KMS-11 (cell line): ENCODE measurements around the gene ILF3.
"Not testable (repeated sequence)": the region's sequence is repeated elsewhere in the genome, so short reads cannot be mapped to it uniquely, and the experiment has no call there.

Experiments
- H2AFZ ChIP-seq: fragments of 200-600 bp; sonication (generic); 2 replicates; pipeline ENCODE4 v1.6.1; 2016; ENCODE audit warnings: antibody characterized with exemption, mixed run types, low read depth
- H3K27ac ChIP-seq: fragments of 200-600 bp; sonication (generic); 2 replicates; pipeline ENCODE4 v1.6.1; 2016; ENCODE audit warnings: mild to moderate bottlenecking, mixed run types
- H3K27me3 ChIP-seq: fragments of 200-600 bp; sonication (generic); 2 replicates; pipeline ENCODE4 v1.6.1; 2017; ENCODE audit warnings: mild to moderate bottlenecking, low read depth, mixed run types, moderate library complexity; ENCODE audit not compliant: insufficient read depth
- H3K36me3 ChIP-seq: fragments of 200-600 bp; sonication (generic); 2 replicates; pipeline ENCODE4 v1.6.1; 2017; ENCODE audit warnings: mild to moderate bottlenecking, mixed run types; ENCODE audit not compliant: insufficient read depth
- H3K4me1 ChIP-seq: fragments of 200-600 bp; sonication (generic); 2 replicates; pipeline ENCODE4 v1.6.1; 2016; ENCODE audit warnings: mild to moderate bottlenecking, low read depth, mixed run types; ENCODE audit not compliant: poor library complexity, severe bottlenecking
- H3K4me2 ChIP-seq: fragments of 200-600 bp; sonication (generic); 2 replicates; pipeline ENCODE4 v1.7.0; 2016; ENCODE audit warnings: mild to moderate bottlenecking, mixed run types
- H3K4me3 ChIP-seq: fragments of 200-600 bp; sonication (generic); IDR thresholded peaks from 2 replicates; pipeline ENCODE4 v1.6.1; 2017; ENCODE audit warnings: low read depth, low read length, mixed read lengths; ENCODE audit not compliant: insufficient read depth
- H3K79me2 ChIP-seq: fragments of 200-600 bp; sonication (generic); 2 replicates; pipeline ENCODE4 v1.6.1; 2016; ENCODE audit warnings: low read depth, mixed run types; ENCODE audit not compliant: insufficient read depth
- H3K9ac ChIP-seq: fragments of 200-600 bp; sonication (generic); 2 replicates; pipeline ENCODE4 v1.6.1; 2016; ENCODE audit warnings: mild to moderate bottlenecking, mixed run types
- H4K20me1 ChIP-seq: fragments of 200-600 bp; sonication (generic); 2 replicates; pipeline ENCODE4 v1.6.1; 2016; ENCODE audit warnings: mild to moderate bottlenecking, mixed run types; ENCODE audit not compliant: insufficient read depth
- CTCF ChIP-seq: fragments of 200-600 bp; sonication (generic); conservative IDR thresholded peaks from 2 replicates; pipeline ENCODE4 v1.6.1; 2017; ENCODE audit warnings: low read depth, mild to moderate bottlenecking, antibody characterized with exemption, low read length, moderate library complexity, mixed read lengths

ILF3 gene

GRCh38 chr19:10662384-10663251, 8.5 kb downstream of the ILF3 start:
- Histone ChIP-seq H3K79me2 (peaks cover 100% of the 10 kb centered on the region), H3K27ac (no peak overlapping the region), H3K27me3 (no peaks in the 10 kb centered on the region), H3K36me3 (peaks cover 14% of the 10 kb centered on the region; the same call in 1 of the 2 replicates), H2AFZ (no peak overlapping the region), H3K9ac (no peak overlapping the region), H3K4me1 (peaks cover 26% of the 10 kb centered on the region), H4K20me1 (peaks cover 91% of the 10 kb centered on the region), H3K4me3 (no peak overlapping the region), H3K4me2 (no peak overlapping the region)
- TF ChIP-seq CTCF = no peak

DNA sequence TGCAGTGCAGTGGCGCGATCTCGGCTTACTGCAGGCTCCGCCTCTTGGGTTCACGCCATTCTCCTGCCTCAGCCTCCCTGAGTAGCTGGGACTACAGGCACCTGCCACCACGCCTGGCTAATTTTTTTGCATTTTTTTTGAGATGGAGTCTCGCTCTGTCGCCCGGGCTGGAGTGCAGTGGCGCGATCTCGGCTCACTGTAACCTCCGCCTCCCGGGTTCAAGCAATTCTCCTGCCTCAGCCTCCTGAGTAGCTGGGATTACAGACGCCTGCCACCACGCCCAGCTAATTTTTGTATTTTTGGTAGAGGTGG, 9.1 kb downstream of the ILF3 start:
- not testable (repeated sequence) for H3K27ac ChIP-seq, H2AFZ ChIP-seq, H3K27me3 ChIP-seq, H3K4me3 ChIP-seq, H3K36me3 ChIP-seq, H3K9ac ChIP-seq, H3K4me2 ChIP-seq
- Histone ChIP-seq H3K79me2 (peaks cover 100% of the 10 kb centered on the region), H4K20me1 (peaks cover 91% of the 10 kb centered on the region), H3K4me1 (peaks cover 25% of the 10 kb centered on the region)

DNA sequence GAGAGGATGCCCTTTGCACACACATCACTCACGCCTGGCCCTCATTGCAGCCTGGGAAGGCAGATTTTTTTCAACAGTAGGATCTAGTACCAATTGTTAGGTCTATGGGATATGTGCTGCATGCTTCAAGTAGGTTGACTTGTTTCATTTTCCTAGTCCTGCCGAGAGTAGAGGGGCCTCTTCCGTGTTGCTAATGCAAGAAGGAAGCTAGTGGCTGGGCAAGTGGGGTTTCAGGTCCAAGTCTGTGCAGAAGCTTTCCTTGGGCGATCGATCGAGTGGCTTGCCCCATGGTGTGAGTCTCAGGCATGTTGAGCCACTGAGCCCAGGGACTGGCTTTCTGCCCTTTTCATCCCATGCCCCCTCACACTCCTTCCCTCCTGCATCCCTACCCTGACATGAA, 13.7 kb downstream of the ILF3 start:
- peaks cover 79% of the 10 kb centered on the region for H4K20me1 ChIP-seq

DNA sequence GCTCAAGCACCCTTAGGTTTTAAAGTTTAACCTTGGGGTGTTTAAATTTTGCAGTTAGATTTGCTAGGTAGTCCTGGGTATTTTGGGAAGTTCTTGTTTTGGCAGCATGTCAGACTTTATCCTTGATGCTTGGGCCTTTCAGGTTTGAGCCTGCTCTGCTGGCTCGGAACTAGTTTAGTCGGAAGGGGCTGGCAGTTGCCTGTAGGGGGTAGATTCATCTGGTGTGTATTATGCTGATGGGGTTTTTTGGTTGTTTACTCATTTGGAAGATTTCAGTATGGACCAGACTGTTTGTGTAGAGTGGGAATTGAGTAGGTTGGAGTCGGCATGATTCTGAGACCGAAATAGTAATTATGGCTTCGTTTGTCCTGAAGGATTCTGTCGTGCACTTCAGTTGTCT, 15.1 kb downstream of the ILF3 start:
- Histone ChIP-seq H4K20me1 (peaks cover 72% of the 10 kb centered on the region), H3K9ac (no peak overlapping the region), H3K27me3 (no peaks in the 10 kb centered on the region), H3K4me1 (peaks cover 23% of the 10 kb centered on the region), H3K36me3 (peaks cover 12% of the 10 kb centered on the region; the same call in 1 of the 2 replicates), H3K27ac (no peak overlapping the region), H3K79me2 (peaks cover 100% of the 10 kb centered on the region), H3K4me3 (no peak overlapping the region), H2AFZ (no peak overlapping the region), H3K4me2 (no peak overlapping the region)
- no peak for TF ChIP-seq CTCF

More for the DNA sequence above, 13.7 kb downstream of the ILF3 start:
- H3K4me2 ChIP-seq = no peak overlapping the region
- no peak overlapping the region for H3K9ac ChIP-seq
- H3K36me3 ChIP-seq = peaks cover 12% of the 10 kb centered on the region; the same call in 1 of the 2 replicates
- no peak for TF ChIP-seq CTCF
- peaks cover 100% of the 10 kb centered on the region for H3K79me2 ChIP-seq
- H2AFZ ChIP-seq = no peak overlapping the region
- no peaks in the 10 kb centered on the region for H3K27me3 ChIP-seq
- H3K4me1 ChIP-seq = peaks cover 25% of the 10 kb centered on the region
- H3K27ac ChIP-seq = no peak overlapping the region
- H3K4me3 ChIP-seq = no peak overlapping the region

GRCh38 chr19:10670182-10670581, 16.0 kb downstream of the ILF3 start:
- no peak overlapping the region for H2AFZ ChIP-seq
- peaks cover 100% of the 10 kb centered on the region for H3K79me2 ChIP-seq
- TF ChIP-seq CTCF = no peak
- H3K36me3 ChIP-seq = peaks cover 14% of the 10 kb centered on the region; the same call in 1 of the 2 replicates
- H3K9ac ChIP-seq = no peak overlapping the region
- peaks cover 67% of the 10 kb centered on the region for H4K20me1 ChIP-seq
- no peaks in the 10 kb centered on the region for H3K27me3 ChIP-seq
- H3K4me2 ChIP-seq = no peak overlapping the region
- H3K4me3 ChIP-seq = no peak overlapping the region
- H3K27ac ChIP-seq = no peak overlapping the region
- H3K4me1 ChIP-seq = peaks cover 23% of the 10 kb centered on the region
